ENCODE data around the gene ATP8B3. TPM values are rescaled to one million over a fixed set of nuclear protein-coding genes. Genes with fewer than 3 reads are reported as not detected.
A peak's percentile ranks its signal among the peaks of the same experiment; 100 is the strongest.

Gene ATP8B3
- total and polyA plus RNA-seq, 2 of the 13 experiments (the other 11 are each of a cell fraction or from before 2014, with no cell fraction given), result 2.6 to 5.9 TPM

DNA sequence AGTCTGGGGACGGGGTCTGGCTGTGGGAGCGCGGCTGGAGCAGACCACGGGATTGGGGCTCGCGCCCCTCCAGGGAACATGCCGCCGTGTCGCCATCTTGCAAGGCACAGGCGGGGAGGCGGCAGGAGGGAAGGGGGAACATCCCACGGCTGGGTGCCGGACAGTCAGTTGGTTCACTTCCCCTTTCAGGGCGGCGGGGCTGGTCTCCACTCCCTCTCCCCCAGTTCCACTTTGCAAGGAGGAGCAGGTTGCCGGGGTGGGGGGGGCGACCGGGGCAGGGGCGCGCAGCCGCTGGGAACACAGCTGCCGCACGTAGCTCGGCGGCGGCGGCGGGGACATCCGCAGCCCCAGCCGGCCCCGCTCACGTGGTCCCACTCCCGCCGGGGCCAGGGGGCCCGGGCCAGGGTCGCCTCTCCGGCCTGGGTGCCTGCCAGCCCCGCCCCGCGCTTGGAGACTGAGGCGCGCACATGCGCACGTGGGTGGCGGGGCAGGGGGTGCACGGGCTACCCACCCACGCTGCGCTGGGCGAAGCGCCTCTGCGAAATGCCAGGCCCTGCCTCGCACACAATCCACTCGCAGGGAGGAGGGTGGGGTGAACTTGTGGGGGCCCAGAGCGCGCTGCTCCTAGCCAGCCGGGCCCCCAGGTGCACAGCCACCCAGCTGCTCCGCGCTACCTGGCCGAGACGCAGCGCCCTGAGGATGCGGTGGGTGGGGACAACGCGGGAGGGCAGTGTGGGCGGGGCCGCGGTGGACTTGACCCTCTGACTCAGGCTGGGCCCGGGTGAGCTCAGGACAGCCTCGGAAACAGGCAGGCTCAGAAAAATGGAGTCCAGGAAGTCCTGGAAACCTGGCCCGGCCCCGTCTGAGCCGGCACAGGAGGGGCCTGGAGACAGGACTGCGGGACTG, 44.9 kb upstream of the ATP8B3 start (continued):
- TF ChIP-seq, protein P1, sequence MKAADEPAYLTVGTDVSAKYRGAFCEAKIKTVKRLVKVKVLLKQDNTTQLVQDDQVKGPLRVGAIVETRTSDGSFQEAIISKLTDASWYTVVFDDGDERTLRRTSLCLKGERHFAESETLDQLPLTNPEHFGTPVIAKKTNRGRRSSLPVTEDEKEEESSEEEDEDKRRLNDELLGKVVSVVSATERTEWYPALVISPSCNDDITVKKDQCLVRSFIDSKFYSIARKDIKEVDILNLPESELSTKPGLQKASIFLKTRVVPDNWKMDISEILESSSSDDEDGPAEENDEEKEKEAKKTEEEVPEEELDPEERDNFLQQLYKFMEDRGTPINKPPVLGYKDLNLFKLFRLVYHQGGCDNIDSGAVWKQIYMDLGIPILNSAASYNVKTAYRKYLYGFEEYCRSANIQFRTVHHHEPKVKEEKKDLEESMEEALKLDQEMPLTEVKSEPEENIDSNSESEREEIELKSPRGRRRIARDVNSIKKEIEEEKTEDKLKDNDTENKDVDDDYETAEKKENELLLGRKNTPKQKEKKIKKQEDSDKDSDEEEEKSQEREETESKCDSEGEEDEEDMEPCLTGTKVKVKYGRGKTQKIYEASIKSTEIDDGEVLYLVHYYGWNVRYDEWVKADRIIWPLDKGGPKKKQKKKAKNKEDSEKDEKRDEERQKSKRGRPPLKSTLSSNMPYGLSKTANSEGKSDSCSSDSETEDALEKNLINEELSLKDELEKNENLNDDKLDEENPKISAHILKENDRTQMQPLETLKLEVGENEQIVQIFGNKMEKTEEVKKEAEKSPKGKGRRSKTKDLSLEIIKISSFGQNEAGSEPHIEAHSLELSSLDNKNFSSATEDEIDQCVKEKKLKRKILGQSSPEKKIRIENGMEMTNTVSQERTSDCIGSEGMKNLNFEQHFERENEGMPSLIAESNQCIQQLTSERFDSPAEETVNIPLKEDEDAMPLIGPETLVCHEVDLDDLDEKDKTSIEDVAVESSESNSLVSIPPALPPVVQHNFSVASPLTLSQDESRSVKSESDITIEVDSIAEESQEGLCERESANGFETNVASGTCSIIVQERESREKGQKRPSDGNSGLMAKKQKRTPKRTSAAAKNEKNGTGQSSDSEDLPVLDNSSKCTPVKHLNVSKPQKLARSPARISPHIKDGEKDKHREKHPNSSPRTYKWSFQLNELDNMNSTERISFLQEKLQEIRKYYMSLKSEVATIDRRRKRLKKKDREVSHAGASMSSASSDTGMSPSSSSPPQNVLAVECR (CRISPR knock-in tag; IDR thresholded peaks at IDR 0.05; ENCODE audit: borderline replicate concordance), result peak; percentile 42; the same call in 1 of the 2 replicates
- TF ChIP-seq ZNF121 (CRISPR knock-in tag; IDR thresholded peaks at IDR 0.05), result 0 out of 2 replicates have a peak, but pooled peaks have one; percentile 21
- TF ChIP-seq PHF8 (CRISPR knock-in tag; IDR thresholded peaks at IDR 0.05), result no peak
- peak; percentile 100 for TF ChIP-seq RXRA (CRISPR knock-in tag; IDR thresholded peaks at IDR 0.05)
- TF ChIP-seq TEAD2 (CRISPR knock-in tag; IDR thresholded peaks at IDR 0.05), result no peak
- TF ChIP-seq REXO4 (CRISPR knock-in tag; IDR thresholded peaks at IDR 0.05; ENCODE audit: borderline replicate concordance), result no peak
- TF ChIP-seq THAP8 (CRISPR knock-in tag; IDR thresholded peaks at IDR 0.05; ENCODE audit: borderline replicate concordance), result no peak
- TF ChIP-seq FOXA1 (IDR thresholded peaks at IDR 0.05), result no peak
- no peak for TF ChIP-seq FOXA1 (CRISPR knock-in tag; IDR thresholded peaks at IDR 0.05)
- TF ChIP-seq PATZ1 (CRISPR knock-in tag; IDR thresholded peaks at IDR 0.05), result peak; percentile 82
- no peak for TF ChIP-seq ZNF460 (CRISPR knock-in tag; IDR thresholded peaks at IDR 0.05; ENCODE audit: borderline replicate concordance)
- TF ChIP-seq SSRP1 (CRISPR knock-in tag; IDR thresholded peaks at IDR 0.05), result no peak
- no peak for TF ChIP-seq FOXO1 (CRISPR knock-in tag; IDR thresholded peaks at IDR 0.05)
- TF ChIP-seq ZNF605 (CRISPR knock-in tag; IDR thresholded peaks at IDR 0.05), result no peak
- no peak for TF ChIP-seq ZSCAN31 (CRISPR knock-in tag; IDR thresholded peaks at IDR 0.05; ENCODE audit: low read depth)
- TF ChIP-seq RCOR2 (CRISPR knock-in tag; IDR thresholded peaks at IDR 0.05), result no peak
- no peak for TF ChIP-seq ZNF20 (CRISPR knock-in tag; IDR thresholded peaks at IDR 0.05)
- no peak for TF ChIP-seq ELK4 (CRISPR knock-in tag; IDR thresholded peaks at IDR 0.05; ENCODE audit: borderline replicate concordance)
- no peak for TF ChIP-seq ZFYVE20 (CRISPR knock-in tag; IDR thresholded peaks at IDR 0.05; ENCODE audit: borderline replicate concordance, low read depth)
- no peak for TF ChIP-seq ZNF652 (CRISPR knock-in tag; IDR thresholded peaks at IDR 0.05; ENCODE audit: borderline replicate concordance, low read depth)
- TF ChIP-seq RAD51 (IDR thresholded peaks at IDR 0.05; ENCODE audit: borderline replicate concordance), result no peak
- TF ChIP-seq CREM (IDR thresholded peaks at IDR 0.05), result no peak
- TF ChIP-seq CREM (CRISPR knock-in tag; IDR thresholded peaks at IDR 0.05), result no peak
- TF ChIP-seq KMT2B (CRISPR knock-in tag; IDR thresholded peaks at IDR 0.05), result no peak
